GM12891 (cell line): ENCODE data around the gene NELL2.

Source experiments
- DNase-seq: peaks from one replicate; pipeline ENCODE4 v3.0.0; 2011; ENCODE audit warnings: low spot score; ENCODE audit not compliant: insufficient read length
- FAIRE-seq: peaks from 2 replicates; lab custom pipeline; 2011; peaks lifted over from hg19 to GRCh38; lab: Jason Lieb, UNC
- PAX5 ChIP-seq: IDR thresholded peaks from 2 replicates; pipeline ENCODE4 v1.6.1; 2011; ENCODE audit warnings: low read length, moderate library complexity, mild to moderate bottlenecking; ENCODE audit not compliant: insufficient read depth, severe bottlenecking
- POLR2A ChIP-seq: IDR thresholded peaks from 2 replicates; pipeline ENCODE4 v1.6.1; 2011; ENCODE audit warnings: low read depth, low read length, control low read depth
- POLR2AphosphoS5 ChIP-seq: IDR thresholded peaks from 2 replicates; pipeline ENCODE4 v1.6.1; 2011; ENCODE audit warnings: low read depth, low read length, control low read depth
- POU2F2 ChIP-seq: IDR thresholded peaks from 2 replicates; pipeline ENCODE4 v1.6.1; 2011; ENCODE audit warnings: low read depth, mild to moderate bottlenecking, control low read depth, low read length, moderate library complexity
- SPI1 ChIP-seq: IDR thresholded peaks from 2 replicates; pipeline ENCODE4 v1.6.1; 2011; ENCODE audit warnings: low read depth, low read length, control low read depth
- TAF1 ChIP-seq: IDR thresholded peaks from 2 replicates; pipeline ENCODE4 v1.6.1; 2011; ENCODE audit warnings: low read depth, low read length, control low read depth

The NELL2 gene

DNA sequence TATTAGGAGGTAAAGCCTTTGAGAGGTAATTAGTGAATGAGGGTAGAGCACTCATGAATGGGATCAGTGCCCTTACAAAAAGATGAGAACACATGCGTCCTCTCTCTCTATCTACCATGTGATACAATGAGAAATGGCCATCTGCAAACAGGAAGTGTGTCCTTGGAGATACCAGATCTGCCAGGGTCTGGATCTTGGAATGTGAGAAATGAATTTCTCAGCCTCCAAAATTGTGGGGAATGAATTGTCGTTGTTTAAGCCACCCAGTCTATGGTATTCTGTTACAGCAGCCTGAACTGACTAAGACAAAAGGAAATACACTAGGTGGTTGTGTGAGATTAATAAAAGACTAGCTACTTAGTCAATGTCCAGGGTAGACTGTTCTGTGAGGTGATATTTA is 366.6 kb downstream of the NELL2 start:
- DNase-seq (no peak), FAIRE-seq (no peak)
- TF ChIP-seq POU2F2 (no peak), POLR2A (no peak), PAX5 (no peak), POLR2AphosphoS5 (no peak), SPI1 (no peak; the same call in 1 of the 2 replicates), TAF1 (no peak)

DNA sequence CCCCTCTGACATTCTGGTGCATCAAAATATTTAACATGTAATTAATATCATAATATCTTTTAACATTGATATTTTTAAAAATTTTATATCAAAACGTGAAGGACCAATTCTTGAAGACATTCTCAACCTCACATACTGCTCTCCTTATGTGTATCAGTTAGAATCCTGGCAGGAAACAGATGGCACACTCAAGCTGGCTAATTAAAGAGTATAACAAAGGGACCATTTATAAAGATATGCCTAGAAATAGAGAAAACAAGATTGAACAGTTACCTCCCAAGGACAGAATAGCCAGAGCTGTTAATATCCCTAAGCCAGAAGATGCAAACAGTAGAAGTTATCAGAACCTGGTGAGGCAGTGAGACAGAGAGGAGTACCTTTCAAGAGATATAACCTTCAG is 368.7 kb downstream of the NELL2 start:
- DNase-seq, result no peak
- FAIRE-seq, result no peak
- no peak for TF ChIP-seq POLR2A
- no peak for TF ChIP-seq POLR2AphosphoS5

DNA sequence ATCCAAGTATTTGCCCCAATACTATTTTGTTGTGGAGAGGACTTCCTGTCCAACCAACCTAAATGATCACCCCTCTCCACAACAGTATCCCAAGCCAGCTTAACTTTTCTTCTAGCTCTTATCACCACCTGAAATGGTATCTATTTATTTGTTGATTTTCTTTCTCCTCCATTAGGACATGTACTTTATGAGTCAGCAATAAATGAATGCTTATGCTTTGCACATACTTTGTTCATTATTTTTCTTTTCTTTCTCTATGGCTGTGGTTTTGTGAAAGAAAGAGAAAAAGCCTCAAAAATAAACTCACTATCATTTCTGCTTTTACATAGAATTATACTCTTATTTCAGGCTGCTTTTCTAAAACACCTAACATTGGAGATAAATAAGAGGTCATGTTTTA is 371.3 kb downstream of the NELL2 start:
- FAIRE-seq (no peak), DNase-seq (no peak)
- TF ChIP-seq POU2F2 (no peak), POLR2A (no peak), PAX5 (no peak), POLR2AphosphoS5 (no peak), SPI1 (no peak), TAF1 (no peak)

DNA sequence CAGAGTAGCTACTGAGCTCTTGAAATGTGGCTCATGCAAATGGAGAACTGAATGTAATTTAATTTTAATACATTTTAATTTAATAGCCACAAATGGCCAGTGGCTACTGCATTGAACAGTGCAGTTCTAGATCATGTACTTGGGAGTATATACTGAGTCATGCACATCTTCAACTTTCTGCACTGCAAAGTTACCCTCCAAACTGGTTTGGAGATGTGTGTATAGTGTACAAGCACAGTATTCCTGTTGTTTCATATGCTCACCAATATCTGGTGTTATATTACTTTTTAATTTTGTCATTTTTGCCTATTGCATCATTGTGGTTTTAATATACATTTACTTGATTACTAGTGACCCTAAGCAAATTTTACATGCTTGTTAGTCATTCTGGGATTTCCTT is 372.8 kb downstream of the NELL2 start:
- FAIRE-seq (no peak), DNase-seq (no peak)
- TF ChIP-seq POLR2A (no peak), POLR2AphosphoS5 (no peak), PAX5 (no peak), POU2F2 (no peak), TAF1 (no peak), SPI1 (no peak)

DNA sequence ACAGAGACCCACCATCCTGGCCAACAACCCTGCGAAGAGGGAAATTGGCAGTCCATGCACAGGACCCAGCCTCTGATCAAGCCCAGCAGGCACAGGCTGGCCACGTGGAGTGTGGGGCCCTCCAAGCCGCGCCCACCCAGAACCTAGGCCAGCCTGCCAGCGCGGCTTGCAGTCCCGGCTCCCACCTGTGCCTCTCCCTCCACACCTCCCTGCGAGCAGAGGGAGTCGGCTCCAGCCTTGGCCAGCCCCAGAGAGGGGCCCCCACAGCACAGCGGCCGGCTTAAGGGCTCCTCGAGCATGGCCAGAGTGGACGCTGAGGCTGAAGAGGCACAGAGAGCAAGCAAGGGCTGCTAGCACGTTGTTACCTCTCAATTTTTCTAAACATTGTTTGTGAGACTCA is 373.4 kb downstream of the NELL2 start:
- TF ChIP-seq TAF1 (no peak), POLR2AphosphoS5 (no peak), POLR2A (no peak), PAX5 (no peak), POU2F2 (no peak), SPI1 (no peak)
- DNase-seq (no peak), FAIRE-seq (no peak)

DNA sequence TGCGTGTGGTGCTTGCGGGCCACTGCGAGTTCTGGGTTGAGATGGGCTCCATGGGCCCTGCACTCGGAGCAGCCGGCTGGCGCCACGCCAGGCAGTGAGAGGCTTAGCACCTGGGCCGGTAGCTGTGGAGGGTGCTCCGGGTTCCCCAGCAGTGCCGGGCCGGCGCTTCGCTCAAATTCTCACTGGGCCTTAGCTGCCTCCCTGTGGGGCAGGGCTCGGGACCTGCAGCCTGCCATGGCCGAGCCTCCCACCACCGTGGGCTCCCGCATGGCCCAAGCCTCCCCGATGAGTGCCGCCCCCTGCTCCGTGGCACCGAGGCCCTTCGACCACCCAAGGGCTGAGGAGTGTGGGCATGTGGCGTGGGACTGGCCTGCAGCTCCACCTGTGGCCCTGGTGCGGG is 375.7 kb downstream of the NELL2 start:
- DNase-seq (no peak), FAIRE-seq (no peak)
- TF ChIP-seq POLR2AphosphoS5 (no peak), POLR2A (no peak), TAF1 (no peak), PAX5 (no peak), POU2F2 (no peak), SPI1 (no peak)

DNA sequence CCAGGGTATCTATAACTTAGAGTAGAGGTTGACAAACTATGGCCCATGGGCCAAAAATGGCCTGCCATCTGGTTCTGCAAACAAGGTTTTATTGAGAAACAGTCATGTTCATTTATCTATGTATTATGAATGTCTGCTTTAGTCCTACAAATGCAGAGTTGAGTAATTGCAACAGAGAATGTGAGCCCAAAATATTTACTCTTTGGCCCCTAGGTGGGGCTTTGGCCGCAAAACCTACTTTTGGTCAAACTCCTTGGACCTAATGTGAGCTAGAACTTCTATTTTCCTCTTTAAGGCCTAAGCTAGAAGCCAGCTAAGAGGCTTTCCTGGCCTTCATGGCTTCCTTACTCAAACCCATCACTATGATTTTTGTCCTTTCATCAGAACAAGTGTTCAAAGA is 379.1 kb downstream of the NELL2 start:
- no peak for DNase-seq
- TF ChIP-seq PAX5 (no peak), SPI1 (no peak), POLR2A (no peak), POLR2AphosphoS5 (no peak), TAF1 (no peak), POU2F2 (no peak)
- no peak for FAIRE-seq

DNA sequence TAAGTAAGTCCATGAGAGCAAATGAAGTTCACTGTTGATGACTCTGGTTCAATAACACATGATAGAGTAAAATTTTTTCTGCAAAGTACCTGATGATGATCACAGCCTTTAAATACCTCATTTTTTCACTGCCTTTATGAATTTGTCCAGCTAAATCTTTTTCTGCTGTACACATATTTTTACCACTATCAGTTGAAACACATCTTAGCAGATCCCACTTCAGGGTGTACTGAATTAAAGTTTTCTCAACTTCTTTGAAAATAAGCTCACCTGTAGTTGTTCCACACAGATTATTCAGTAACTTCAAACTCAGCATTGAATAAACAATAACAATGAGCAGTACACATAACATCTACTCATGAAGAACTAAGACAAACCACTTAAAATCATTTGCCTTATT is 385.9 kb downstream of the NELL2 start:
- no peak for DNase-seq
- no peak for FAIRE-seq
- no peak for TF ChIP-seq POU2F2
- no peak for TF ChIP-seq TAF1
- TF ChIP-seq POLR2A, result no peak
- no peak for TF ChIP-seq PAX5
- no peak for TF ChIP-seq SPI1
- TF ChIP-seq POLR2AphosphoS5, result no peak

DNA sequence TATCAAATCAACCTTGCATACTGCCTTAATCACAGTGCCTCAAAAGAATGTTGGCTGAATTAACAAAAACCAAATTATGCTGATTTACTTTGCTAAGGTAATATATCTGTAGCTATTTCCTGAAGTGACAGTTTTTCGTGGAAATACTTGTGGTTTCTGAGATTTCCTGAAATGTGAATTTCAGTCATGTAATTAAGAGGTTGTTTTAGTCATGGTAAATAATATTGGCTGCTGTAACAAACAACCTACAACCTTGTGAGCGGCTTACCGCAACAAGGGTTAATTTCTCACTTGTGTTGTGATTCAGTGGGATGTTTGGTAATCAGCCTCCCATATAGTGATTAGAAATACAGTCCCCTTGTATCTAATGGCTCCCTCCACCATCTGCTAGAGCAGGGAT is 387.9 kb downstream of the NELL2 start:
- no peak for FAIRE-seq
- DNase-seq, result no peak
- no peak for TF ChIP-seq POLR2A
- no peak for TF ChIP-seq POU2F2
- TF ChIP-seq POLR2AphosphoS5, result no peak
- TF ChIP-seq SPI1, result no peak
- TF ChIP-seq PAX5, result no peak
- TF ChIP-seq TAF1, result no peak

DNA sequence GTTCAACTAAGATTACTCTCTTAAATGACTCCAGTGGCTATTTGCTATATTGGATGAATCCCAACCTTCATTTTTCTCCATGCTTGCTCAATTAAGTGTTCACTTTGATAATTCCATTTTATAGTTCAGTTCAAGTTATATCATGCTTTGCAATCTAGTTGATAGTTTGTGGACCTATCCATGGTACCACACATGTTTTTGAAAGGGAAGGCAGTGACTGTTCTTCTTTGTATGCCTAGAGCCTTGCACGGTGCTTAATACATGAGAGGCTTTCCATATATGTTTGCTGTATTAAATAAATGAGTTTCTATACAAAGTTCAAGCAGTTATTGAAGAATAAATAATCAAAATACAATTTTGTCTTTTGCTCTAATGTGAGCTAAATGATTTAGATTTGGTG is 391.3 kb downstream of the NELL2 start:
- TF ChIP-seq POU2F2, result no peak
- FAIRE-seq (no peak), DNase-seq (no peak)
